Erythroblast (primary cell): Measurements from ENCODE around the gene CENPVL1.

Experiments used
- GATA1 ChIP-seq: IDR thresholded peaks from 2 replicates; pipeline ENCODE4 v1.6.1; 2011; ENCODE audit warnings: low read depth, mild to moderate bottlenecking, control low read depth, low read length, moderate library complexity
- POLR2A ChIP-seq: IDR thresholded peaks from 2 replicates; pipeline ENCODE4 v1.6.1; 2011; ENCODE audit warnings: mild to moderate bottlenecking, low read length

DNA sequence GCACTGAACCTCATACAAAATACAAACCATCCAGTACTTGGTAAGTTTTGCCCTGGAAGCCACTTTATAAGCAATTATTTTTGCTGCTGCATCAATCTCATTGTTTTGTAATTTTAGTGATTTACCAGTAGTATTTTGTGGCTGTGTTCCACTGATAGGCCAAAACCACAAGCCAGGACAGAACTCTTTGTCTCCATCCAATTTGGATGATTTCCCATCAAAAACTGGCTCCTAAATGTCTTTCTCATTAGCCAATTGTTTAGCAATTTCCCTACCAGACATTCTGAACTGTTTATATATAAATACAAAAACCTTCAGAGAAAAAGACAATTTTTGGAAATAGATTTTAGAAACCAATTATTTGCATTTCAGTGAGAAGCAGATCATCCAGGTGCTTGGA is 37.4 kb downstream of the CENPVL1 start:
- no peak for TF ChIP-seq POLR2A
- TF ChIP-seq GATA1 = no peak
